HTR-8/SVneo (cell line): ENCODE data around the gene HMGCS2.

Source experiments
- DNase-seq: peaks from one replicate; pipeline ENCODE4 v3.0.0; 2011; ENCODE audit warnings: low spot score, mixed read lengths; ENCODE audit not compliant: insufficient read length
- FAIRE-seq: peaks from 2 replicates; lab custom pipeline; 2011; peaks lifted over from hg19 to GRCh38; lab: Jason Lieb, UNC

HMGCS2 gene

DNA sequence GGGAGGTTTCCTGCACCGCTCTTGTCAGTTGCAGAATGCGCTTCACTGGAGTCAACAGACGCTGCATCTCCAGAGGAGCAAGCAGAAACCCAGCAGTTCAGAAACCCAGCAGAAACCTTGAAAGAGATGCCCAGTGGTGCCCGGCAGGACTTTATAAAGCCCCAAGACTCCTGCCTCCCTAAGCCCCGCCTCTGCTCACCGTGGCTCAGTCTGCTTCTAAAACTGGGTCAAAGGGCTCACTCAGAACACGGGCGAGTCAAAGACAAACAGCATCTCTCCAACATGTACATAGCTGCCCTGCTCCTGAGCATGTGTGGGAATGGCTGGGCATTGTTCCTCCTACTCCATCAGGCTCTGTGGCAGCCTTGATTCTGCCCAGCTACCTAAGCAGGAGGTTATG is at the start of gene HMGCS2:
HMGCS2 (minus strand) TSS at position 128 of the 400 bp plus-strand sequence; CDS start at position 67, 61 bp downstream.
- DNase-seq (no peak), FAIRE-seq (no peak)

DNA sequence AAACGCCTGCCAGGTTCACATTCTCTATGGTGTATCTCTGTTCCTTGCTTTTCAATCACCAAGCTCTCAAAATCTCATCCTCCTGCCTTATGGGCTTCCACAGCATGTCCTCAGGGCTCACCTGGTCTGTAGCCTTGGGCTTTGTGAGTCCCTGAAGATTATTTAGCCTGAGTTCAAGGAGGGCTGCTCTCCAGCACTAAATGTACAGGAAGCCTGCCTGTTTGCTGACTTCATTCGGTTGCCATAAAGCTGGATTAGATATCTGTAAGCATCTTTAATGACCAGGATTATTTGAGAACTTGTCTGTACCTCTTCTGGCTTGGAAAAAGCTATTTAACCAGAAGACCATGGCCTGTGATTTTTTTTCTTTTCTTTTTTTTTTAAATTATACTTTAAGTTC is 49.5 kb upstream of the HMGCS2 start:
- DNase-seq, result no peak
- no peak for FAIRE-seq

DNA sequence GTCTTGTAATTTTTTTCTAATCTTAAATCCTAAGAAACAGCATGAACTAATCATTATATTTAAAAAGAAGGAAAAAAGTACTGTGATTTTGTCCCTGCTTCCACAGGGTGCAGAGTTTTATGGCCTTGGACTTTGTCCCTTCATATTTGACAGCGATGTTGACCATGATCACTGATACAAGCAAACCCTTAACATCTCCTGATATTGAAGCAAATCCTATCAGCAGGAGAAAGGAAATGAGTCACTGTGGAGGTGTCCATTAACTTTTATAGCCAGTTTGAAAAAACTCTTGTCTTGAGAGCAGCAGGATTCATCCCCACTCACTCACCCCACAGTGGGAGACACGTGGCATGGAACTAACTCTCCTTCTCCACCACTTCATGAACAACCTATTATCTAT is 47.7 kb upstream of the HMGCS2 start:
- DNase-seq (no peak), FAIRE-seq (no peak)

DNA sequence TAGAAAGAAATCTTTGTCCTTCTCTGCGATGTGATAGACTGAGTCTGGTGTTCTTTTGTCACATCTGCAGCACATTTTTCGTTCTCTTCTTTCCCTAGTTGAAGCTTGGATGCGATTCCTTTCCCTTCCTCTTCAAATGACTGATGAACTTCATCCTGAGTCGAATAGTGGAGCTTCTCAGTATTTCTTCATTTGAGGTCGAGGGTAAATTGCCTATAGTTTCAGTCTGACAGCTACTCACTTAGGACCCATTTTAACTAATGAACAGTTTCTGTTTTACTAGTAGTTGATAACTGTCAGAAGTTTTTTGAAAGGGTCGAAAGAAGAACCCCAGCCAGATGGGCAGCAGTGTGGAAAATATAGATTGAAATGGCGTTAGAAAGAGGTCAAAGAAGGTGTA is 47.2 kb upstream of the HMGCS2 start:
- no peak for FAIRE-seq
- DNase-seq, result no peak

DNA sequence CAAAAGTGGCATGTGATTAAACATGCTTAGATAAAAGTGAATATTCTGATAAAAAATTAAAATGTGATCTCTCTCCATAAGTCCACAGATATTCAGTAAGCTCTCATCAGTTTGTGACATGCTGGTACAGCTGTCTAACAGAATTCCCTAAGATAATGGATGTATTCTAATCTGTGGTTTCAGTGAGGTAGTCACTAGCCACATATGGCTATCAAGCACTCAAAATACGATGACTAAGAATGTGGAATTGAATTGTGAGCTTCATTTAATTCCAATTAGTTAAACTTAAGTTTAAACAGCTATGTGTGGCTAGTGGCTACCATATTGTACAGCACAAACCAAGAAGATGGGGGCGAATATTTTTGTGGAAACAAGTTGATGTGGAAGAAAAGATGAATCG is 46.7 kb upstream of the HMGCS2 start:
- no peak for FAIRE-seq
- no peak for DNase-seq

DNA sequence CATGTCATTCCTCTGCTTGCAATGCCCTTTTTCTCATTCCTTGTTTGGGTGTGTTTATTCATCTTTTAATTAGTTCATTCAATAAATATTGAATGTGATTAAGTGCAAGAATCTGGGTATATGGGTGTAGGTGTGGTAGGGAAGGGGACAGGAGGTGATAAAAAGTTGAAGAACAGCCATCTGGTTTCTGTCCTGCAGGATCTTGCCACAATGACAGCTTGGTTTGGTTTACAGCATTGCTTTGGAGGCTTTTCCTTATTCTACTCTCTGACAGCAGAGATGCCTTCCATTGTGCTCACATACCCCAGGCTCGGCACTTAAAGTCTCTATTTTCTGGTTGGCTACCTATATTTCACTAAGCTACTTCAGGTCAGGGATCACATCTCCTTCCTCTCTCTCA is 45.6 kb upstream of the HMGCS2 start:
- DNase-seq, result no peak
- FAIRE-seq, result no peak

DNA sequence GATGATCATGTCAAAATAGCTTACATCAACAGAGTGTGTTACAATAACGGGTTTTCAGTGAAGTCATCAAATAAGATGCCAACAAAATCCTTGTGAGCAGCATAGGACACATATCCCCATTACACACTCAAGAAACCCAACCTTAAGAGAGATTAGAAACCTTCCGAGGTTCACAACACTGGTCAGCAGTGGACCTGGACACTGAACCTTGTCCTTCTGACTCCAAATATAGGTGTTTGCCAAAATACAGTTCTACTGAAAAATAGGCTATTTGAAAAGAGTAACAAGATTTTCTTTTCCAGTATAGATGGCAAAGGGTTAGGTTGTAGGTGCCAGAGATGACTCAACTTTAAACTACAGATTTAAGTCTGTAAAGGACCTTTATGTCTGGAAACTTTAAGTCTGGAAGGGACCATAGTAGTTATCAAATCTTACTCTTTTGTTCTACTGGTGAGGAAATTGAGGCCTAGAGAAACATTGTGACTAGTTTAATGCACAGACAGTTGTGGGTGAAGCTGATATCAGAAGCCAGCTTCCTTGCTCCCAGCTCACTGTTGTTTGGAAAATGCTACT is 43.4 kb upstream of the HMGCS2 start:
- no peak for FAIRE-seq
- no peak for DNase-seq

DNA sequence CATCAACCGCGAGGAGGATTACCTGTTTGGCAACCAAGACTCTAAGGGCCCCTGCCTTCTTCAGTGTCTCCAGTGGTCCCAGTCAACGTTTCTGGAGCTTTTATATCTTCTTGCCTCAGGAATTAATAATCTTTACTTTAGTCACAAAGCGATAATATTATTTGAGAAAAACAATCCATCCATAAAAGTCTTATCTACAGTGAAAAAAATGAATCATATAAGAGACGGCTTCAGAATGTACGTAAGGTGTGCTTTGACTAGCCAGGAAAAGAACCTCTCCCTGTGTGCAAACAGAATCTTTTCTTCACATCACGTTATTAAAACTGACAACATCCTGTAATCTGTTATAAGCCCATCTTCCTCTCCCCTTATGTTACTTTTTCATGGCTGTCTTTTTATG is 42.7 kb upstream of the HMGCS2 start, which contains the start of gene REG4:
REG4 (minus strand) TSS at position 74 of the 400 bp plus-strand sequence. CDS start 2,691 bp downstream, outside the sequence.
- FAIRE-seq, result no peak
- no peak for DNase-seq

DNA sequence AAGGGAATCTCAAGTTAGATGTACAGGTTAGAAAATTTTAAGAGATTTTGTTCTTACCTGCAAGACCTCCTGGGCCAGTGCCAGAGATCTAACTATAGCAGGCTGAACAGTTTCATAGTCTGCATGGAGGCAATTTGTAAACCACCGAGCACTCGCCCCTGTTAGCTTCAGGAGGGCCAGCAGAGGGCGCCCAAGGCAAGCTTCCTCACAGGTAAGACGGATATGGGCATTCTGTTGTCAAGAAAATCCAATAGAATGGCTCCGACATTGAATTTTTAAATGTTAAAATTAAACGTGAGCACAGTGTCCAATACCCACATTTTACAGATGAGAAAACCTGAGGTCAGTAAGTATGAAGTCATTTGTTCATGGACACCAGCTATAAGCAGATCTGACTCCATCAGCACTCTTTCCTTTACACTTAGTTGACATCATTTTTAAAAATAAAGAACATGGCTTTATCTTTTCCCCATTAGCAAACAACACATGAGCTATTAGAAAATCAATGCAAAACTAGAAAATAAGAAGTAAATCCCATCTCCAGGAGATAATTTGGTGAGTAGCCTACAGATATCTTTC is 40.4 kb upstream of the HMGCS2 start:
- FAIRE-seq, result no peak
- peak; percentile 45 for DNase-seq

DNA sequence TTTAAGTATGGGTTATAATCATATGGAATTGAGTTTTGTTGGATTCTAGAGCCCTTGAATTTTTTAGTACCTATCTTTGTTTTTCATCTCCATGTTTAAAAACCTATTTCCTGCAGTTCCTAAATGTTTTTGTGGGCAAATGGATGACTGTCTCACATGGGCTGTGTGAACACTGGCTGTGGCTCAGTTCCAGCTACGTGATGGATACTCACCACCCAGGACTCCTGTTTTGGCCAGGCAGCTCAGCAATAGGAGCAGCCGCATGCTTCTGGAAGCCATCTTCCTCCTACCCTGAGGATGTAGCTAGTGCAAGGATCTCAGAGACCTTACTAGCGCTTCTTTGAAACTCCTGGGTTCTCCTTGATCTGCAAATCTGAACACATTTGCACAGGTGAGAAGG is 39.8 kb upstream of the HMGCS2 start:
- DNase-seq, result no peak
- FAIRE-seq, result no peak

DNA sequence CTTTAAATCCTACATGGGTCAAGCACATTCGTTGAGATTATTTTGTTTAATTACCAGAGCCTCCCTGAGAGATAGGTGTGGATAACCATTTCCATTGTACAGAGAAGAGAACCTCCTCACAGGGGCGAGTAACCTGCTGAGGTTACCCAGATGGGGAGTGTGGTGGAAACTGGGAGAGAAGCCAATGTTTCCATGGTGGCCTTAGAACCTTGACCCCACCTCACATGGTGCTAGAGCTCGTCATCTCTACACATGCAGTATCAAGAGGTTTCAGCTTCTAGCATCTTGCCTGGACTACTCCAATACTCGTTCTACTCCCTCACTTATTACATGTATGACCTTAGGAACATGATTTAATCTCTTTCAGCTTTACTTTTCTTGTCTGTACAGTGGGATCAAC is 37.8 kb upstream of the HMGCS2 start:
- DNase-seq (no peak), FAIRE-seq (no peak)

DNA sequence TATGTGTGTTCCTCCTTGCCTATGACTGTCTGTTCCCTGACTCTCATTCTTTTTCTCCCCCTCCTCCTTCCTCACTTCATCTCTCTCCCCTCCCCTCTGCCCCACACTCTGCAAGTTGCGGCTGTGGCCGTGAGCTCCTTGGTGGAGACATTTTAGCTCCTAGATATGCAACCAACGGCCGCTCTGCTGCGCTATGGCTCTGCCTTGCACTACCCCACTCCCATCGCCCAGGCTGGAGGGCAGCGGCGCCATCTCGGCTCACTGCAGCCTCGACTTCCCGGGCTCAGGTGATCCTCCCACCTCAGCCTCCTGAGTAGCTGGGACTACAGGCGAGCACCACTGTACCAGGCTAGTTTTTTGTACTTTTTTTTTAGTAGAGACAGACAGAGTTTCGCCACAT is 37.0 kb upstream of the HMGCS2 start:
- no peak for FAIRE-seq
- no peak for DNase-seq

DNA sequence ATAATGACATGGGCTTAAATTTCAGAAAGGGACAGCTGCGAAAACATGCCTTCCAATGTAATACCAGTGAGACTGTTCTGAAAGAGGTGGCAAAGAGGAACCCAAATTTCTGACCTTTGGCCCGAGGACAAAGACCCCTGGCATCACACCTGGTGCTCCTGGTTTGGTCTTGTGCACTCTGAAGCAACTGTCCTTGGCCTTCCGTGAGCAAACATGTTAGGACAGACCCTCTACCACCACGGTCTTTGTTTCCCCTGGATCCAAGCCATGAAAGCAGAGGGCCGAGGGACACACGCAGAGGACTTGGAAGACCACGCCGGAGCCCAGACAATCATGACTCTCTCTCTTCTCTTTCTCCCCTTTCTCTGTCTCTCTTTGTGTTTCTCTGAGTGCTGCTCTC is 36.5 kb upstream of the HMGCS2 start:
- DNase-seq (no peak), FAIRE-seq (no peak)

DNA sequence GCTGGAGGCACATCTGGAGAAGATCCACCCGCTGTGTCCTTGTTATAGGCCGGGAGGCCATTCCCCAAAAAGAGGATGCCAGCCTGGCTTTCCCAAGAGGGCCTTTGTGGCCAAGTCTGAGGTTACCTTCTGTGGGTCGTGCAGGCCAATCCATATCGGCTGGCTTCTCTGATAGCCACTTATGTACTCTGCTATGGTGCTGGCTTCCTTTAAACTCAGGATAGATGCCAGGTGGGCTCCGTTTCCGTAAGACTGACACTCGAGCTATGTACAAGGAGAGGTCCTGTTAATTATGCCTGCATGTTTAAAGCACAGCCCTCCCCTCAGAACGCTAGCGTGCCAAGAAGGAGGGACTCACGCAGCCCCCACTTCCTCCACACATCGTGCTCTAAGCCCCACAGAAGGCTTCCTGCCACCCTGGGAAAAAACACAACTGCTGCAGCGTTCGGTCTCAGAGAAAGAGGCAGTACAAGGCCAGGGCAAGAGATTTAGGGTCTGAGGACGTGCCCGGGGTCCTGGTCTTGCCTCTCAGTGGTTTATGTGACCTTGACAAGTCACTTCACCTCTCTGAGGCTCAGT is 31.0 kb upstream of the HMGCS2 start:
- no peak for DNase-seq
- FAIRE-seq, result no peak

DNA sequence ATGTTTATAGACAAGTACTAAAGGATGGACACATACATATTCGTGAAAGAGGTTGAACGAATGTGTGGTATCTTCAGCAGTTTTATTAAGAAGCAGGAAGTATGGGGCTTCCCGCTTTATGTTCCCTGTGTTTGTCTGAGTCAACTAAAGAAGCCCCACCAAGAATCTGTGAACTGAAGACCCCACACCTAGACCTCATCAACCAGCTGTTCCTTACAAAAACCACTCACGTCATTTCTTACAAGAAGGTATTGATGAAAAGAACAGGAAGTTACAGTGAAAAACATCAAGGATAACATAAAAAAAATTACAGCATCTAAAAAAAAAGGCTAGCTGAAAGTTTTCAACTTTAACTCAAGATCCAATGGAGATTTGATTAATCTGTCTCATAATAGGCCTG is 30.3 kb upstream of the HMGCS2 start:
- no peak for DNase-seq
- FAIRE-seq, result no peak

DNA sequence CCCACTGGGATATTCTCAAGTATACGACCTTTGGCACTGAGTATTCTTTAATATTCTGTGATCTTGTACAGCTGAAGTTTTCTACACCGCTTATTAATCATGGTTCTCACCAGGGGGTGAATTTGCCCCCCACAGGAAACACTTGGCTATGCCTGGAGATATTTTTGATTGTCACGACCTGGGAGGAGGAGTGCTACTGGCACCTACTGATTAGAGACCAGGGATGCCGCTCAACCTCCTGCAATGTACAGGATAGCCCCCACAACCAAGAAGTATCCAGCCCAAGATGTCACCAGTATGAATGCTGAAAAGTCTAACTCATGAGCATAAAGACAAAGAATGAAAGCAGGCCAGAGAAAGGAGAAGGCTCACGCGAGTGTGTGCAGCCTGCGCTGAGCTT is 28.9 kb upstream of the HMGCS2 start:
- DNase-seq (no peak), FAIRE-seq (no peak)

DNA sequence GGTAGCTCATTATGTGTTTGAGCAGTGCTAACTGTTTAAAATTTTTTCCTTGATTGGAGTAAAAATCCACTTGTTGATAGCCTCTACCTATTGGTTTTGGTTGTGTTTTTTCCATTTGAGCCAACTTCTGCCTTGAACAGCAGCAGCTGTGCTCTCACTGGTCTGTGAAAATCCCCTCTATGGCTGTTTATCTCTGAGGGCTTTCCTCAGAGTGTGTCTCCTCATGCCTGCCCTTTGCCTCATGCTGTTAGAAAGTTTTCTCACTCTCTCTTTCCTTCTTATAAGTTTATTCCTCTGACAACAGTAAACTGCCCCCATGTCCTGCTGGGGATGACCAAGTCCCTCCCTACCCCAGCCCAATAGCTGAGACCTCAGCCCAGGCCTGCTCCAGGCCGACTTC is 28.5 kb upstream of the HMGCS2 start:
- no peak for DNase-seq
- FAIRE-seq, result no peak

DNA sequence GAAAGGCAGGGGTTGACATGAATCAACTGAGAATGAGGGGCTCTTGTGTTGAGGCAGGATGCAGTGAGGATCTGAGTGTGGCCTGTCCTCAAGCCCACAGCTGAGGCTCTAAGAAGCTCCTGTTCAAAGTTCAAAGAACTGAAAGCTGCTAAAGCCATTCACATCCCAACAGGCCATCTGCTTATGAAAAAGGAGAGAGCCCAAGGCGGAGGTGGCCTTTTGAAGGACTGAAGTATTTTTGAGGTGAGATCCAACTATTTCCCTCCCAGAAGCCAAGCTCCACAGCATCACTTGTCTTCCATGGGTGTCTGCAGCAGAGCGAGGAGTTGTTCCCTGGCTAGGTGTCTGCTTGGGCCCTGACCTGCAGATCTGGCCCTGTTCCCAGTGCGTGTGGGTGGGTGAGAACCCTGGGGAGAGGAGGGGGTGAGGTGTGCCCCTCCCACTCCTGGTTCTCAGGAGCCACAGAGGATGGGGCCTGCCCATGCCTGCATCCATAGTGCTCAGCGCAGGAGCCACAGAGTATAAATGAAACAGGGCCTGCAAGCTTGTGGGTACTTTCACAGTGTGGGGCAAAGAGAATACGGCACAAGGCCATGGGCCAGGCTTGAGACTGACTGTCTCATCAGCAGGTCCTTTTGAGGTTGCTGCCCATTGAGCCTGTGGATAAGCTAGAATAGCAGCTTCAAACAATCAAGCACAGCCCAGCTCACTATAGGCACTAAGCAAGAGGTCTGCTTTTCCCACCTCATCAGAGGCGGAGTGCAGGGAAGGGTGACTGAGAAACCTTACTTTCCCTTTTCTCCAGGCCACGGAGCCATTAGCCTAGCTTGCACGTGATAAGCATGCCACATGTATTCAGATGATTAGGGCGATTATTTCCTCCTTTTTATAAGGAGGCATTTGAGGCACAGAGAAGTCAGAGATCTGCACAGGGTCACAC is 26.8 kb upstream of the HMGCS2 start:
- no peak for DNase-seq
- FAIRE-seq, result no peak

DNA sequence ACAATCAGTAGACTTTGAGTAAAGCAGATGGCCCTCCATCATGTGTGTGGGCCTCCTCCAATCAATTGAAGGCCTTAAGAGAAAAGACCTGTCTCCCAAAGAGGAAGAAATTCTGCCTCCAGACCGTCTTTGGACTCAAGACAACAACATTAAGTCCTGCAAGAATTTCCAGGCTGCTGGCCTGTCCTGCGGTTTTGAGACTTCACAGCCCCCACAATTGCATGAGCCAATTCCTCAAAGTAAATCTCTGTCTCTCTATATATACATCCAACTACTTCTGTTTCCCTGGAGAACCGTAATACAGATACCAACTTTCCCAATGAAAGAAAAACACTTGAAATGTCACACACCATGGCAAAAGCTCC is 26.2 kb upstream of the HMGCS2 start:
- no peak for FAIRE-seq
- no peak for DNase-seq

DNA sequence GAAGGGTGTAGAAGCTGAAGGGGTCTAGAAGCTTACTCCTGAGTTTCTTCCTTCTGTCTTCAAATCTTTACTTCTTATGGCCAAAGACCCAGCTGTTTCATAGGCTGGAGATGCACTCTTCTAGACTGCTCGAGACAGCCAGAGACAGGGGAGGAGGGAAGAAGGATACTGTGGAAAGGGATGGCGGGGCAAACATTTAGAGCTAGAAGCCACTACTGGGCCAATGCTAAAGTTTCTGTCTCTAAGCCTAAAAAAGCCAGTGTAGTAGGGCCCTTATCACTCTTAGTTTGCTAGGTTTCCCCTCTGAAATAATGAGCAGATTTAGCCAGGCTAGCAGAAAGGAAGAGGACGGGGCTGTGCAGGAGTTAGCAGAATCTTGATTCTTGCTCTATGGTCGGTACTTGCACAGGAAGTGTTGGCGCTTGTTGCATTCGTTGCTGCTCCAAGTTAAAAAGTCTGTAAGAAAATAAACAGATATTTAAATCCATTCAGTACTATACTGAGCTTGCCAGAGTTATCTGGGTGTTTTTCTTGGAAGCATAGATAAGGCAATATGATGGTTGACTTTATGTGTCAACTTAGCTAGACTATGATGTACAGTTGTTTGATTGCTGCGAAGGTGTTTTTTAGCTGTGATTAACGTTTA is 25.6 kb upstream of the HMGCS2 start:
- no peak for FAIRE-seq

DNA sequence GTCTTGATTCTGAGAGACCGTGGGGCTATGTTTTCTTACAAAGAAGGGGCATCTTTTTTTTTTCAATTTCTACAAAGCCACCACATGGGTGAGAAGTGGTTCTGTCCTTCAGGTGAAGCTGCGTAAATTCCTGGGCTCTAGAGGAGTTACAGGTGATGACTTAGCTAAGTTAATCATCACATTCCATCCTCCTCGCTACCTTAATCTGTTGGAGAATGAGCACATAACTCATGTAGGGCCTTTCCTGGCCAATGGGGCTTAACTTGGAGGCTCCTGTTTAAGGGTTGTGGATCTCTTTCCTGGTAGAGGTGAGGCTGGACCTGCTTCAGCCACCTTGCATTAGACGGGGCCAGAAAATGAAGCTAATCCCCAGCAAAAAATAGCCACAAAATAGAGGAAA is 22.7 kb upstream of the HMGCS2 start:
- no peak for DNase-seq
- no peak for FAIRE-seq

More for the DNA sequence above, 25.6 kb upstream of the HMGCS2 start:
- DNase-seq, result no peak
